RPMI7951 (cell line): ENCODE results near the gene EPS8. TPM values are rescaled to one million over a fixed set of nuclear protein-coding genes. Genes with fewer than 3 reads are reported as not detected.

ENCODE experiments used
- DNase-seq: peaks from one replicate; pipeline ENCODE4 v3.0.0-alpha.2; 2012; ENCODE audit warnings: low read depth
- total RNA-seq: library from RNA; depleted of rRNA; stranded (reverse); fragments of >200 nt; shearing (Covaris generic); gene quantifications from 2 replicates; pipeline ENCODE4 v1.2.3, GENCODE V29; 2014

Gene EPS8
- total RNA-seq, 1 experiment from 2014 or later: 38.4 TPM

GRCh38 chr12:15602051-15602672 lies 187.0 kb downstream of the EPS8 start:
- DNase-seq: no peak

- peak; percentile 56 for DNase-seq
Observed at GRCh38 chr12:15601210-15601800, 187.9 kb downstream of the EPS8 start.

DNA sequence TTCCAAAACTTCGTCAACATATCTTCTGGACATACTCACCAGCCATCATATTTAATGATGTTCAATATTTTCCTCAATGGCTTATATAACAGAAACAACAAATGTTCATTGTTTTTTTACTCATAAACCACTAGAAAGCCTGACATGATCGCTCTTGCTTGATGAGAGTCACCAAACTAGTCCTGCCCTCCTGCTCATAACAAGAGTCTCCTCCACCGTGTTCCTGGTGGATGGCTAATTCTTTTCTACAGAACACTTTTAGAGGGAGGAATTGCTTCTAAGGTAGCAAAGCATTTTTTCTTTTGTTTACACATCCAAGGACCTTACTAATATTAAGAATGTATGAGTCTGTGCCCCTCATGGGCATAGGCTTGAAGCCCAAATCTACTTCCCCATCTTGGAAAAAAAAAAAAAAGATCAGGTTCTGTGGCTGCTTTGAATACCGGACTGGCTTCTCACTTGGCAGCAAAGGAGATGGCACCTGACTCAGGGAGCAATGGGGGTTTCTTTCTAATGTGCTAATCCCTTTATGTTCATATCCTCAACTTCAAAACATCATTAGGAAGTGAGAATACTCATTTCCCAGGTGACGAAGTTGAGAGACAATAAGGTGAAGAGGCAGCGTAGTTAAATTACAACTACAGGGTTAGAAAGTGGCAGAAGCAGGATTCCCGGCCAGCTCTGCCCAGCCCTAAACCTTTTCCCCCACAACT lies 188.8 kb downstream of the EPS8 start:
- DNase-seq: no peak

- peak; percentile 18 for DNase-seq
Observed at GRCh38 chr12:15599266-15600037, 189.7 kb downstream of the EPS8 start.

DNA sequence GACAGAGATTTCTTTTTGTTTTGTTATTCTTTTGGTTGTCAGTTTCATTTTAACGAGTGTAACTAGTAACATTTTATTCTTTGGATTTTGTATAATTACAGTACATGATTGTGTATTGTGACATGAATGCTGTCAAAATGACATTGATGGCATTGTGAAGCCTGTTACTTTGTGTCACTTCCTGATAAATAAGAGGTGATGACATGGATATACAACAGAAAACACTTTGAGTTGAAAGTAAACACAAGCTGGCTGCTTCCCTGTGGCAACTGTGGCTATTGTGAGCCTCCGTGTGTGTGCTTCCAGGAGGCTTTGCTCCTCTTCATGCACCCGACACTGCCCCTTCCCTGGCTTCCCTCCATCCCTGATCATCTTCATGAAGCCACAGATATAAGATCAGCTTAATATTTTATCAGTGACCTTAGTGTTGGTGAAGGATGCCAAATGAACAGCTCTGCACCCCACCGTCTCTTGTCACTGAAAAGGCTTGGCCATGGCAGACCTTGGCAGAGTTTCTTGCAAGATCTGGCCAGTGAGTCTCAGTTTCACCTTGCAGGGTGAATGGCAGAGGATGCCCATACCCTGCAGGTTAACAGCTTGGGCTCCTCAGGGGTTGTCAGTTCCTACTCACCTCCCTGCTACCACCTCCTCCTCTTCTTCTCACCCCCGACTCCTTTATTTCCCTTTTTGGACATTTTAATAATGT lies 191.9 kb downstream of the EPS8 start:
- no peak for DNase-seq

- no peak for DNase-seq
Observed at GRCh38 chr12:15596174-15596573, 193.0 kb downstream of the EPS8 start.

GRCh38 chr12:15592934-15593333 lies 196.3 kb downstream of the EPS8 start:
- DNase-seq: peak; percentile 25

DNA sequence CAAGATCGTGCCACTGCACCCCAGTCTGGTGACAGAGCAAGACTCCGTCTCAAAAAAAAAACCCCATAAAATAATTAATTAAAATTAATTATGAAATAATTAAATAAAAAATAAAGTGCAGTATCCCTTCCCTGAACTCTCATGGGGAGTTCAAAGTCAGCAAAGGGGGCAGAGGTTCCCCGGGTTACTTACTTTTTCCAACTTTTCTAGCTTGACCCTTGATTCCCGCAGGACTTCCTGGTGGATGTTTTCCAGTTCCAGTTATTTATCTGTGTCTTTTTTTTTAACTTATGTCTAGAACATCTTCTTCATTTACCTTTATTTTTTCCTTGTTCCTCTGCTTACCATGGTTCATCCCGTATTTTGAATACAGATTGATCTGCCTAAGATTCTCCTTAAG lies 197.4 kb downstream of the EPS8 start:
- DNase-seq: no peak

DNA sequence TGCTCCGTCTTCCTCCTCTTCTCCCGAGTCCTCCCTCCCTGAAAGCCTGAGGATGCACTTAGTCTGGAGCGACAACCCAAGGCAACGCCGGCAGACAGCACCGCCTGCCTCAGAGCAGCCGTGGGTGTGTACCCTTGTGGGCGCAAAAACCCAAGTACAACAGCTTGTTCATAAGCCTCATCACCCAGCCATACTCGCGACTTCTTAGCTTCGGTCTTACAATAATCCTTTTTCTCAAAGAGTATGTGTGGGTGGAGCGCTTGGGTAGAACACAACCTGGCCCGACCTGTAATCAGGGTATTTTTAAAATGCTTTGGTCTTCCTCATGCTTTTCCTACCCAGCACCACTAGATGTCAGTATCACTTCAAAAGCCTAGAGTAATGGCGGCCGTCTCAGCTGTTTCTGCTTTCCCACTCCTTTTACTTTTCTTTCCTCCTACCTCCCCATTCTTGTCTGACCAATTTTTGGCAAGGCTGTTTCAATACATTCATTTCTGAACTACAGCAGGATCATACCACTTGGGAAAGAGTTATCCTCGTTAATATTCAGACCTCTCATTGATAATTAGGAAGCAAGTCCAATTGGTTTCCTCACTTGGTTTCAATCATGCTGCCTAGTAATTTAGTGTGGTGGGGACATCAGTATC lies 198.9 kb downstream of the EPS8 start:
- DNase-seq: peak; percentile 60

GRCh38 chr12:15589328-15590032 lies 199.7 kb downstream of the EPS8 start:
- no peak for DNase-seq

DNA sequence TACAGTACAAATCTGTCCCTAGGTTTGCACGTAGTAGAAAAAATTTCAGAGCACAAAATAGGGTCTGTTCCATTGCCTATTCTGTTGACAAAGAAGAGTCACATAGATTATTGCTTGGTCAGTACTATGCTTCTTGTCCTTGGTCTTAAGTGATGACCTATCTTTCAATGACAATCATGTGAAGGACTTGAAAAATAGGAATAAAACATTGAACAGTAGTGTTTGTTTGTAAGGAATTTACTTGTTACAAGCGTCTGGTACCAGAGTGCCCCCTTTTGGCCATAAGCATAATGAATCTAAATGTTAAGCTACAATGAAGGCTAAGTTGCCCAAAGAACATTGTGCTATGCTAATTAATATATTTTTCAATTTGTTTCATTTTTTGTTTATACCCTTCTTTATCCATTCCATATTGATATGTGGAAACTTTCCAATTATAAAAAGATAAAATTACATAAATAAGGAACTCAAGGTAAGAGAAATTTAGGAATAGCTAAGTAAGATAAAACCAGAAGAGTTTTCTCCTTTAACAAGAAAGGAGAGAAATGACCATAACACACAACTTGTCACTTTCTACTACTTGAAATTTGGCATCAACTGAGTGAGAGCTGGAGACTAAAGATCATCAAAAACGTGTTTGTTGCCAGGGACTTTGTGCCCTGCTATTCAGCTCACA lies 204.7 kb downstream of the EPS8 start:
- DNase-seq: peak; percentile 52

GRCh38 chr12:15583804-15584203 lies 205.4 kb downstream of the EPS8 start:
- DNase-seq: no peak

GRCh38 chr12:15581006-15581405 lies 208.2 kb downstream of the EPS8 start:
- no peak for DNase-seq

GRCh38 chr12:15580431-15580830 lies 208.8 kb downstream of the EPS8 start:
- DNase-seq: no peak

DNA sequence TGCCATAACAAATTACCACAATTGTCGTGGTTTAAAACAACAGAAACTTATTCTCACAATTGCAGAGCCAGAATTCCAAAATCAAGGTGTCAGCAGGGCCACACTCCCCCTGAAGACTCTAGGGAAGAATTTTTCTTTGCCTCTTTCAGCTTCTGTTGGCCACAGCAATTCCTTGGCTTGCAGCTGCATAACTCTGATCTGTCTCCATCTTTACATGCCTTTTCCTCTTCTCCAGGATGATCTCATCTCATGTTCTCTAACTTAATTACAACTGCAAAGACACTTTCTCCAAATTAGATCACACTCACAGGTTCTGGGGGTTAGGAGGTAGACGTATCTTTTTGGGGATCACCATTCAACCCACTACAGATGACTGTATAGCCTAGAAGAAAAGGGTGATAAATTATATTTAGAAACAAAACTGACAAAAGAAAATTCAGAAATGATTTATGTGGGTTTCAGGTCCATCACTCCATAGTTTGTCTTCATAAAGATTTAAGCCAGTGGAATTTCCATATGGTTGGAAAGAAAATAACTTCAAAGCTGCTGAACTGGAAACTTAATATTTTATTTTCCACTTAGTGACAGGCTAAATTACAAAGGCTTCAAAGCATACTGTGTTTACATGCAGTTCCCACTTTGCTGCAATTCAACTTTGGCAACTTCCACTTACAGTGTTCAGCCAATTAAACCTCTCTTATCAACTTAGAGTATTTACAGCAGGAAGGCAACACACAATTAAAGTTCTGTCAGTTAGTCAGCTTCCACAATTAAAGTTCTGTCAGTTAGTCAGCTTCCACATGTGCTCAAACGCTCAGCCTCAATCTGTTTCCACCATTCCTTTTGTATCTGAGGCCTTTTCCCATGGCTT lies 213.3 kb downstream of the EPS8 start:
- no peak for DNase-seq

- no peak for DNase-seq
Observed at GRCh38 chr12:15574353-15574752, 214.8 kb downstream of the EPS8 start.
